NB4 (cell line): ENCODE data around the gene ITPRID1.

Source experiments
- CTCF ChIP-seq: IDR thresholded peaks from one replicate; pipeline ENCODE4 v1.5.1; 2012; ENCODE audit warnings: low read depth, low read length
- POLR2A ChIP-seq: IDR thresholded peaks from 2 replicates; pipeline ENCODE4 v1.6.1; 2011; ENCODE audit warnings: mild to moderate bottlenecking; ENCODE audit not compliant: insufficient read length; ENCODE audit errors: extremely low read depth

GRCh38 chr7:31690935-31691334 is 177.0 kb downstream of the ITPRID1 start:
- TF ChIP-seq CTCF (no peak), POLR2A (no peak)
